Measurements from ENCODE around the gene EXOSC6.
"Not testable (repeated sequence)": the region's sequence is repeated elsewhere in the genome, so short reads cannot be mapped to it uniquely, and the experiment has no call there.

Gene EXOSC6

DNA sequence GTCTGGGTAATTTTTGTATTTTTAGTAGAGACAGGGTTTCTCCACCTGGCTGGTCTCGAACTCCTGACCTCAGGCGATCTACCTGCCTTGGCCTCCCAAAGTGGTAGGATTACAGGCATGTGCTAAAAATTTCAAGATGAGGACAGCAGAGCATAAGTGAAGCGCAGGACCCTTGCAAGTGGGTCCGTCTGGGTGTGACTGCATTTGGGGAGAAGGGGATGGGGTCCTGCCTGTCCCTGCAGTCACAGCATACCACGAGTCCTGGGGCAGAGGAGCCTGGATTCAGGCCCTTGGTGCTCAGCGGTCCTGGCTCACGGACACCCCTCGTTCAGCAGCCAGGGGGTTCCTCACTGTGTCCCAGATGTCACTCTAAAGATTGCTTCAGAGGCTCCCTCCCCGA lies 53.5 kb downstream of the EXOSC6 start:
- DNase-seq, result not testable (repeated sequence)

DNA sequence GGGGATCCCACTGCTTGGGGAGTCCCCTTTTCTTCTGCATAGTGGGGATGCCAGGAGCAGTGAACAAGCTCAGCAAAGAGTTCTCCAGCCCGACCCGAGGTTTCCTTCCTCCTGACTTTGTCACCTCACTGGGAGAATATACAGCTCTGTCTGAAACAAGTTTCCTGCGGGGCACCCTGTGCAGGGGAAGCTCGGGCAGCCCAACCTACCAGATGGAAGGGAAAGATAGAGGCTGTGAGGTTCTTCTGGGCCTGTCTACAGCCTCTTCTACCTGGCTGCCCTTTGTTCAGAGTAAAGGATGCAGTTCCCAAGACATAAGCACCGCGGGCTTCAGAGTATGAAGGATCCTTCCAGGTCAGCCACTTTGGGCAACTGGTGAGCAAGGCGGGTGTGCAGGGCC lies 54.1 kb downstream of the EXOSC6 start:
- DNase-seq, result not testable (repeated sequence)
